NCI-H446 (cell line): Measurements from ENCODE around the gene CACNA1H.
"Not testable (repeated sequence)": the region's sequence is repeated elsewhere in the genome, so short reads cannot be mapped to it uniquely, and the experiment has no call there.

ENCODE experiments used
- DNase-seq, 2 experiments: peaks; one replicate each; lab custom pipeline; 2025; lab: John Stamatoyannopoulos, UW

The CACNA1H gene

DNA sequence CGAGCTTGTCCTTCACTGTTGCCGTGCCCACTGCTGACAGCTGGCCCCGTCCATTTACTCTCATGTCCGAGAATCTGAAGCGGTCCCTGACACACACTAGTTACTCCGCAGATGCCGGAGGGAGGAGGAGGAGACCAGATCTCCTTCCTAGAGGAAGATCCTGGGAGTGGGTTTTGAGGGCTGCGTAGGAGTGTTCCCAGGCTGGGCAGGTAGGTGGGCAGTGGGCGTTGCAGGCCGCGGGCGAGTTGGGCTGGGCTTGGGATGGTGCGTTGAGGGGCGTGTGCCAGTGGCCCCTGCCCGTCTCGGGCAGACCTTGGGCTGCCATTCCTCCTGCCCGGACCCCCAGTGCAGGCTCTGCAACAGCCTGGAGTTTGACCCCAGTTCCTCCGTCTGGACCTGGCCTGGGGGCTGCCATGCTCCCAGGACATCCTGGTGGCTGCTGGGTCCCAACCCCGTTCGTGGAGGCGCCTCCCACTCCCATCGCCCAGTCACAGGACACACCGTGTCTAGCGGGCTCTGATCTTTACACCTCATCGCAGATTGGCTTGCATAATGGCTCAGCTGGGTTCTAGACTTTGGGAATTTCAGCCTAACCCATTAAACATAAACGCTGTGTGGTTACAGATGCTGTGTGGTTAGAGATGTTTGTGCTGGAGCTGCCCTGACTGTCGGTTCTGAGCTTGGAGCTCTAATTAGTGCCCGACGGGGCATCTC lies 22.8 kb downstream of the CACNA1H start:
- DNase-seq: no peak

DNA sequence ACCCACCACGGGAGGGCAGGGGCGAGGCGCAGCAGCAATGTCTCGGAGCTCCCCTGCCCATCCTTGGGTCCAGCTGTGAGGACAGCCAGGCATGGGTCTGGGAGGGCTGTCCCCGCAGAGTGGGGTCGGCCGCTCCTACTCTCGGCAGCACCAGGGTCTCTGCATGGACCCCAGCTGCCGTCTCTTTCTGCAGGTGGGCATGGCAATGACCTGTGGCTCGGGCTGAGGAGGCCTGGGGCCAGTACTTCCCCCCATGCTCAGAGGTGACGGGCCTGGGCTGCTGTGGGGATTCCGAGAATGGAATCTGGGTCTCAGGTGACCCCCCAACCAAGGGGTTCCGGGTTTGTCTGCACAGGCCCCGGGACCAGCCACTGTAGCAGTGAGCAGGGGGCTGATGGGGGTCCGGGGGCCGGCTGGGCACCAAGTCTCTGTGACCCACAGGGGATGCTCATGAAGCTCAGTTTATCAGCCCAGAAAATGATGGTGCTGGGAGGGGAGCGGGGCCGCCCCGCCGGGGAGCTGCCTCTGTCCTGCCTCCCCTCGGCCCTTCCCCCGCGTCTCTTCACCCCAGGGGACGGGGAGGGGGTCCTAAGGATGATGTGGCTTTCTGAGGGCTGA lies 23.5 kb downstream of the CACNA1H start:
- DNase-seq: no peak

DNA sequence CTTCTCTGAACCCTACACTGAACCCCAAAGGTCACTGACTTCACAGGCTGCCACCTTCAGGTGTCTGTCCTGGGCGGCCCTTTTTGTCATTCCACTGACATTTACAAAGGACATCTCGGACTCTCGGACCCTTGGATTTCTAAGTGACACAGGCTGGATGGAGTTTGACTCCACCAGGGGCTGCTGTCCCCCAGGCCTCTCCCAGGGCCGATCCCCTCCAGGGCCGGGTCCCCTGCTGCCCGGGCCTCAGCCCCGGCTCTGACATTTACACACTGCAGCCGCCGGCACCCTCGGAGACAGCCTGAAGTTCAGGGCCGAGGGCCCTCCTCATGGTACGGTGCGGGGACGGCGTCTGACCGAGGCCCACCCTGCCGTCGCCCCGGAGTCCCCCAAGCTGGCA lies 24.1 kb downstream of the CACNA1H start:
- no peak for DNase-seq

DNA sequence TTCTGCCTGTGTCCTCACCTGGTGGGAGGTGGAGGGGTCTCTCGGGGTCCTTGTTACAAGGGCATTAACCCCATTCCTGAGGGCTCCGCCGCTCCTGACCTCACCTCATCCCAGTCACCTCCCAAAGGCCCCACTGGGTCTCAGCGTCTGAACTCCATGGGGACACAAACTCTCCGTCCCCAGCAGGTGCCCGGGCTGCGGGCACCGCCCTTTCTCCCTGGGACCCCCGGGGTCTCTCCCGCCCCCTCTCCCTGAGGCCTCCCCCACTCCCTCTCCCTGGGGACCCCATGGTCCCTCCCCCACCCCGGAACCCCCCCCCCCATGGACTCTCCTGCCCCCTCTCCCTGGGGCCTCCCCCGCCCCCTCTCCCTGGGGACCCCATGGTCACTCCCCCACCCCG lies 24.8 kb downstream of the CACNA1H start:
- no peak for DNase-seq

DNA sequence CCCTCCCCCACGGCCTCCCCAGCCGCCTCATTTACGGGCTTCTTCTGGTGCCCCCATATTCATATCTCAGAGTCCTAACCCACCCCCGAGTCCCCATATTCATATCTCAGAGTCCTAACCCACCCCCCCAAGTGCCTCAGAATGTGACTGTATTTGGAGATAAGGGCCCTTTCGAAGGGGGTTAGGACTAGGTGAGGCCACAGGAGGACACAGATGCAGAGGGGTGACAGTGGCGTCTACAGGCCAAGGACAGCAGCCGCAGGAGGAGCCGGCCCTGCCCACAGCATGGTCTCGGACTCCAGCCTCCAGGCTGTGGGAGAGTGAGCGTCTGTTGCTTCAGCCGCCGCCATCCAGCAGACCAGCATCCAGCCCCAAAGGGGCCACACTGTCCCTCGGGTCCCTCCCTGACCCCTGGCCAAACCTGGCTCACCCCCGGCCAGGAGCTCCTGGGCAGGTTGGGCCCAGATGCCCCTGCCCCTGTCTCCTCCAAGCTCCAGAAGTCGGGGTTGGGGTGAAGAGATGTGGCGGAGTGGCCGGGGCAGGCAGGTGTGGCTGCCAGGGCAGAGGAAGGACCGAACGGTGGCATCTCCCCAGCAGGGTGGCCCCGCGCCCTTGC lies 25.5 kb downstream of the CACNA1H start:
- no peak for DNase-seq

DNA sequence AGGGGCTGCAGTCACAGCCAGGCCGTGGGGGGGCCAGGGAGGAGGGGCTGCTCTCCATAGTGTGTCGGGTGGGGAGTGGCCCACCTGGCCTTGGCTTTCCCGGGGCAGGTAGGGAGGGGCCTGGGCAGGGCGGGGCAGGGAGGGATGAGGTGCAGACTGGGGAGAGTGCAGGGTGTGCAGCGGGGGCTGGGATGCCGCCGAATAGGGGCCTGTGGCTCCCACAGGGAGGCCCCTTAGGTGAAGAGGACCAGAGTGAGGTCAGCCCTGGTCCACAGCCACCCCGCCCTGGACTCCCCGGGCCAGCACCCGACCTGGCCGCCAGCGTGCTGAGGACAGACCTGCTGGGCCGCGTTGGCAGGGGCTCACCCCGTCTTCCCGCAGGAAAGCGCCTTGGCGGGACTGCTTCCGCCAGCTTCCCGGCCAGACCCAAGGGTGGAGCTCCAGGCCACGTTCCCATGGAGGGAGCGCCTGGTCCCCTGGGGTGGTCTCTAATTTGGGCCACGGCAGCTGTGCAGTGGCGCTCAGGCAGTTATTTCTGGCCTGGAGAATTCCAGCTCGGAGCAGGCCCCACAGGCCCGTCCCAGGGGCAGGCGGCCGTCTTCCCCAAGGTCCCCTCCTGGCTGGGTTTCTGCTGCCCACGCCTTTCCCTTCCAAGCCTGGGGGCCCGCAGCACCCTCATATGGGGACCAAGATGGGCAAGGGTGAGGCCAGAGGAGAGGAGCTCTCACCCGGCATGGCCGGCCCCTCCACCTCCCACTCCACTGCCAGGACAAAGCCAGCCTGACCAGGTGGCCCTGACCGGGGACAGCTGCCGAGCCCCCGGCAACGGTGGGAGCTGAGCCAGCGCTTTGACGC lies 27.9 kb downstream of the CACNA1H start:
- DNase-seq: no peak

DNA sequence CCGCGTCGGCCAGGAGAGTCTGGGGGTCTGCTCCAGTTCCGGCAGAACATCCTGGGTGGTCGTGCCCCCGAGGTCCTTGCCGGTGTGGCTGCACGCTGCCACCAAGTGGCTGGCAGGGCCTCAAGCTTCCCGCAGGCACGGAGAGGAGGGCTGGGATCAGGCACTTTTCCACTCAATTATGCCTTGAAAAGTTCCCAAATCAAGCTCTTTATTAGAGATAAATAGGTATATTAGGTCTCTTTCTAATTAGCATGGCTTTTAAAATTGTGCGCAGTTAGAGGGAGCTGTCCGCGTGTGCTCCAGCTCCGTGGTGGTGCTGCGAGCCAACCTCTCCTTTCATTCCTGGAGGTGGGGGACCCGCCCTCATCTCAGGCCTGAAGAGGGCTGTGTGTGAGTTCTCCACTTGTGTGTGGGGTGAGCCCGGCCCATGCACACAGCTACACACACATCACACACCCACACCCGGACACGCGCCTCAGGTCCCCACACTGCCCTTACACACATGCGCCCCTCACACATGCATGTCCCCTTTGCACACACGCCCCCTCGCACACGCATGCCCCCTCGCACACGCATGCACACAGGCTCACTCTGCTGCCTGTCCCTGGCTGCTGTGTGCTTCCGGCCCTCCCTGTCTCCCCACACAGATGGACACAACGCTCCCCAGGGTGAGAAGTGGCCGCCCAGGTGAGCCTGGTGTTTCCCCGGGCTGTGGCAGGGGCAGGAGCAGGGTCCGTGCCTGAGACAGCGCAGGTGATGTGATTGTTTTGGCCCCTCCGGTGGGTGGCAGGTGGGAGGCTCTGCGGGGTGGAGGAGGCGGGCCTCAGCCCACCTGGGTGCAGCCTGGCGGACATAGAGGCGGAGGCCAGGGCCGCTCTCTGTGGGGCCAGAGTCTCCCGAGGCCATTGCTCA lies 28.8 kb downstream of the CACNA1H start:
- DNase-seq: no peak

DNA sequence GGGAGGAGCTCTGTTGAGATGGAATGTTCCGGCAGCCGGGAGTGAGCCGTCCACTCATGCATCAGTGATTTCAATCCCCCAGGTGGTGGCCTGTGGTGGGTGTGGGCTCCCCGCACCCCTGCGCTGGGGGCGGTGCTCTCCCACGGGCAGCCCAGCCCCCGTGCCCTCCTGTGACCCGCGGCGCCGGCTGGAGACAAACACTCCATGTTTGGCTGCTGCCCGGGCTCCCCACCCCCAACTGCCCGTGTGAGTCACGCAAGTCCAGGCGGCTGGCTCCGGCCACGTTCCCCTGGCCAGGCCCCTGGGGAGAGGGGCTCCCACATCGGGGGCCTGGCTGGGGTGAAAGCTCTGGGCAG lies 29.4 kb downstream of the CACNA1H start:
- DNase-seq: no peak

DNA sequence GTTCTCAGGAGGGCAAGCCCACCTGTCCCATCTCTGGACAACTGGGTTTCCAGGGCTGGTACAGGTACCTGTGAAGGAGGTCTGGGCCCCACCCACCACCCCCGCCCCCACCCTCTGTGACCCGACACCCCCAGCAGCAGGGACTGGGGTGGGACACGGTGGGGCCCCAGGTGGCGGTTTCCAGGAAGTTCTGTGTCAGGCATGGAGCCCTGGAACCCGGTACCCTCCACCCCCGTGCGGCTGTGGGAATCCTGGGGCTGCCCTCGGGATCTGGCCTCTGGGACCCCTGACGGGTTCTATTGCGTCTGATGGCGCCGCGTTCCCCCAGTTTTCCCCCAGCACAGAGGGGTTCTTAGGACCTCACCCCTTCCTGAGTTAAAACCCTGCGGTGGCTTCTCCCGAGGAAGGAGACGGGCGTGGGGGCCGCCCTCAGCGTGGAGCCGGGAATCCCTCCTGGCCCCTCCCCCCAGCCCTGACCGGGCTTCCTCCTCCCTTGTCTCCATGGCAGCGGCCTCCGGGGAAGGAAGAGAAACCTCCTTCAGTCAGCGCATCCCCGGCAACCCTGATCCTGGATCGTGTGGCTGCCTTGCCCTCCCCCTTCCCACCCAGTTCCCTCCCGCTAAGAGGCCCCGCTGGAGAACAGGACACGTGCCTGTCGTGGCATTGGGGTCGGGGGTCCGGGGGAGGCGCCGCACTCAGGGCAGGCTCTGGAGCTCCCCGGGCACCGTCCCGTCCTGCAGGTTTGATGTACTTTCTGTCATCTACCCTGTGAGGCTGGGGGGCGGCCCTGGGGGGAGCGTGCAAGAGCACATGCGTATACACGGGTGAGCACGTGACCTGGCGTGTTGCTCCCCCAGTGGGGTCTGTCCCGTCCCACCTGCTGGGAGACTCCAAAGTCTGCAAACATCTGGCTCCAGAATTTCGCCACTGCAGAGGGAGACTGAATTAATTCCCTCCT lies 30.3 kb downstream of the CACNA1H start:
- DNase-seq: no peak

DNA sequence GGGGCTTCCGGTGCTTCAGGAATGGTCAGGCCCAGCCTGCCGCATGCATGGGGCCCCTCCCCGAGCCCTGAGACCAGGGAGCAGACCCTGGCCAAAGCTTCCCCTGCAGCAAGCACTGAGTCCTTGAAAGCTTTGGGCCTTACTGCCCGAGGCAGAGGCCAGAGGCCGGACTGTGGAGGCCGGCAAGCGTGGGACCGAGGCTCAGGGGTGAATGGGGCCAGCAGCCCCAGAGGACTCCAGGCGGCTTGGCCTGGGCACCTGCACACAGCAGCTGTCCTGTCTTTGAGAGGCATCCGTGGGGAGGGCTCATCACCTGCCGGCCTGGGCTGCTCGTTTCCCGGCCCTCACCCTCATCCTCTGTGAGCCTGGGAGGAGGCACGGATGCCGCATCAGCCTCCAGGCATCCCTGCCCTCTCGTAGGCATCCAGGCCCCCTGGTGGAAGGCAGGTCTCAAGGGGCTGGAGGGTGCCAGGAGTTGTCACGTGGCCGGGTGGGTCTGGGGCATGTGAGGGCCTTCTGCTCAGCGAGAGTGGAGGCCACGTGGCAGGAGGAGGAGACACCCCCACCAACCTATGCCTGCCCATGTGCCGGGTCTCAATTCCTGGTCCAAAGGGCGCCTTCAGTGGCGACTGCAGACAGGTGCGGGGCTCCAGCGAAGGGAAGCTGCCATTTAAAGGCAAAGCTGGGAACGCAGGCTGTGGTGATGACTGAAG lies 31.4 kb downstream of the CACNA1H start:
- no peak for DNase-seq

DNA sequence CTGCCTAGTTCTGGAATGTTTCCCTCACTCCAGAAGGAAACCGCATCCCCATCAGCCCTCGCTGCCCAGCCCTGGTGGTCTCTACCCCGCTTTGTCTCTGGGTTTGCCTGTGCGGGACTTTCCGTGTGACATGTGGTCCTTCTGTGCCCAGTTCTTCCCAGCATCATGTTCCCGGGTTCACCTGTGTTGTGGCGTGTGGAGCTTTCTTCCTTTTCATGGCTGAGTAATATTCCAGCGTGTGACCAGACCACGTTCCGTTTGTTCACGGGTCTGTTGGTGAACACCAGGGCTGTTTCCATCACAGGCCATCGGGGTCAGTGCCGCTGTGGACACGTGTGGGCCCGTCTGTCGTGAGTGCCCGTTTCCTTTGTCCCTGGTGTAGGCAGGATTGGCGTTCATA lies 32.1 kb downstream of the CACNA1H start:
- no peak for DNase-seq

DNA sequence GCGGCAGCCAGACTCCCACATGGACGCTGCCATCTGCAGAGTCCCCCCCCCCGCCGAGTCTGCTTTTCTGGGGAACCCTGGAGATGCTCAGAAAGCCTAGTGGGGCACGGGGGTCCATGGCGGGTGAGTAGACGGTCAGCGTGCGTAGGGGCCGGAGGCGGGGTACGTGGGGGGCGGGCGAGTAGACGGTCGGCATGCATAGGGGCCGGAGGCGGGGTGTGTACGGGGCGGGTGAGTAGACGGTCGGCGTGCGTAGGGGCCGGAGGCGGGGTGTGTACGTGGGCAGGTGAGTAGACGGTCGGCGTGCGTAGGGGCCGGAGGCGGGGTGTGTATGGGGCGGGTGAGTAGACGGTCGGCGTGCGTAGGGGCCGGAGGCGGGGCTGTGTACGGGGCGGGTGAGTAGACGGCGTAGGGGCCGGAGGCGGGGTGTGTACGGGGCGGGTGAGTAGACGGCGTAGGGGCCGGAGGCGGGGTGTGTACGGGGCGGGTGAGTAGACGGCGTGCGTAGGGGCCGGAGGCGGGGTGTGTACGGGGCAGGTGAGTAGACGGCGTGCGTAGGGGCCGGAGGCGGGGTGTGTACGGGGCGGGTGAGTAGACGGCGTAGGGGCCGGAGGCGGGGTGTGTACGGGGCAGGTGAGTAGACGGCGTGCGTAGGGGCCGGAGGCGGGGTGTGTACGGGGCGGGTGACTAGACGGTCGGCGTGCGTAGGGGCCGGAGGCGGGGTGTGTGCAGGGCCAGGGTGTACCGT lies 32.7 kb downstream of the CACNA1H start:
- DNase-seq: not testable (repeated sequence)

DNA sequence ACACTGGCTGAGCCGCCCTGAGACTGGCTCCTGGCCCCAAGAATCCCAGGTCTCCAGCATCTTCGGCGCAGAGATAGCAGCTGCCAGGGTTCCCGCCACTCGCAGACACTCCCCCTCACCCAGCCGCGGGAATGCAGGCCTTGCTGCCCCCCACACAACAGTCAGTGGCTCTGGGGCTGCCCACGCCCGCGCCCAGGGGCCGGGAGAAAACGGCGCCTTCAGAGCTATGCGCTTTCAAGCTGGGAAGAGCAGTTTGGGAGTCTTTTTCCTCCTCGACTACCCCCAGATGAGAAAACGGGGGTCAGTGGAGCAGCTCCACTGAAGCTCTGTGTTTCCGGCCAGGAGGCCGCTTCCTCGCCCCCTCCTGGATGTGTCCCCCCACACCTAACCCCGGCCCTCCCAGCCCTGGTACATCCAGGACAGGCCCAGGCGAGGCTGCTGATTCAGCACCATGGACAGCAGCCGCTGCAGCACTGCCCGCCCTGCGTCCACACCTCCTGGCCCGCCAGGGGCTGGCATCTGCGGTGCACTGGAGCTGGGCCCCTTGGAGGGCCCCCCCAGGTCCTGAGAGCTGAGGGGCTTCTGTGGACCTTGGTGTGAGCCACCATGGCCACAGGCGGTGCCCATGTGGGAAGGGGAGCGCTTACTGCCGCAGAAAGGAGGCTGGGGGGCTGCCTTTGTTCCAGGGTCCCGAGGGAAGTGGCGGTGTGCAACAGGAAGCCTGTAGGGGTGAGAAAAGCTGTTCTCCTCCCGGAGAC lies 35.7 kb downstream of the CACNA1H start:
- no peak for DNase-seq

DNA sequence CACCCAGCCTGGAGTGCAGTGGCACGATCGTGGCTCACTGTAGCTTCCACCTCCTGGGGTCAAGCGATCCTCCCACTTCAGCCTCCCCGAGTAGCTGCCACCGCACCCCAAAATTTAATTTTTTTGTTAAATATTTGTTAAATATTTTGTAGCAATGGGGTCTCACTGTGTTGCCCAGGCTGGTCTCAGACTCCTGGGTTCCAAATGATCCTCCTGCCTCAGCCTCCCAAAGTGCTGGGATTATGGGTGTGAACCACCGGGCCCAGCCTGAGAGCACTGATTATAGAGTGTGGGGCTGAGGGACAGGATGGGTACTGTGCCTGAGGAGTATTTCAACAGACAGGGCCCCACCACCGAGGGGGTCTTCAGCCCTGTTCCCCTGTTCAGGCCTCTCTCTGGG lies 36.5 kb downstream of the CACNA1H start:
- DNase-seq: no peak

DNA sequence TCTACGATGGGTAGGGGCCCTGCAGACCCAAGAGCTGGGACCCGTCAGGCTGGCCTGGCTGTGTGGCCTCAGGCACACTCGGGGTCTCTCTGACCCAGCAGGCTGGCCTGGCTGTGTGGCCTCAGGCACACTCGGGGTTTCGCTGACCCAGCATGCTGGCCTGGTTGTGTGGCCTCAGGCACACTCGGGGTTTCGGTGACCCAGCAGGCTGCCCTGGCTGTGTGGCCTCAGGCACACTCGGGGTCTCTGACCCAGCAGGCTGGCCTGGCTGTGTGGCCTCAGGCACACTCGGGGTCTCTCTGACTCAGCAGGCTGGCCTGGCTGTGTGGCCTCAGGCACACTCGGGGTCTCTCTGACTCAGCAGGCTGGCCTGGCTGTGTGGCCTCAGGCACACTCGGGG lies 37.9 kb downstream of the CACNA1H start:
- not testable (repeated sequence) for DNase-seq

DNA sequence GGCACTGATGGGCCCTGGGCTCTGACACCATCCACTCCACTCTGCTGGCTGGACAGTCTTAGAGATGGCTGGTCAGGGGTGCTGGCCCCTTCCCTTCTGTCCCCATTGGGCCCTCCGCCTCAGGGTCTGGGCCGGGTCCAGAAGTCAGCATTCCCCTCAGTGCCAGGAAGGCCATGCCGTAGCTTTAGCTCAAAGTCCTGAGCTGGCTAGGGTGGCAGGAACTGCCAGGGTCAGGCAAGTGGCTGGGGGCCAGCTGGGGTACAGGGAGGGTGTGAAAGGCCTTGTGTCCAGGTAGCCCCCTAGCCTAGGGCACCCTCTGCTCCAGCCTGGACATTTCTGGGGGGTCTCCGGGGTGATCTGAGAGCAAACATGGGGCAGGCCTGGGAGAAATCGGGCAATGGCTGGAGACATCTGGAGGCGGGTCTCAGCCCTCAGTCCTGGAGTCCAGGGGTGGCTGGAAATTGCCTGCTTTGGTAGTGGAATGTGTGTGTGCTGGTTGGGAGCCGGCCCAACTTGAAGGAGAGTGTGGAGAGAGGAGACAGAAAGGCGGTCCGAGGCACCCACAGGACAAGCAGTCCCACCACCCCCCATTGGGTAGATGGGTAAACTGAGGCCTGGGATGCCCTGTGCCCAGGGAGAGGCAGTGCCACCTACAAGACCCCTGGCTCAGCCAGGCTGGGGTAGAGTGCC lies 39.6 kb downstream of the CACNA1H start:
- no peak for DNase-seq

DNA sequence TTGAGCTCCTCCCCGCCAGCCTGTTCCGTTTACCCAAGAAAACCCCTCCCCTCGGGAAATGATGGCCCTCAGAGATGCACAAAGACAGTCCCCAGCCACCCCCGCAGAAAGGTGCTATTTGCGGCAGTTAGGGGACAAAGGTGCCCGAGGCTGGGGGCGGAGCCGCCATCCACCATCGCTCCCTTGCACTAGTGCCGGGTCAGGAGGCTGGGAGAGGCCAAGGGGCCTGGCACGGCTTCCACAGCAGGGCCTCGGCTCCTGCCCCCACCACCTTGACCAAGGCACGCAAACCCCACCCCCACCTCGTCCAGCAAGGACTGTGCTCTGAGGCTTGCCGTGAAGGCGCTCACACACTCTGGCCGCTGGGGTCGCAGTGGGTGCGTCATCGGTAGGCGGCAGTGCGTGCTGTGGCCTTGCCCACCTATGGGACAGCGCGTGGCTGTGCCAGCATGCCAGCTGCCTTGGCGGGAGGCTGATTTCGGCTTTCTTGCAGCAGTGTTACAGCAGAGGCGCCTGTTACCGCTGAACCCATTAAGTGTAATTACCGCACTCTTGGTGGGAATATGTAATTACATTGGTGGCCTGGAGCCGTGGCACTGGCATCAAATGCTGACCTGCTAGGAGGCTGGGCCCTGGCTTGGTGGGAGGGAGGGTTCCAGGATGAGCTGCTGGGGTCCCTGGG lies 40.4 kb downstream of the CACNA1H start:
- DNase-seq: no peak
